ENCODE data around the gene PGRMC2. TPM values are rescaled to one million over a fixed set of nuclear protein-coding genes. Genes with fewer than 3 reads are reported as not detected.
"Not testable (repeated sequence)": the region's sequence is repeated elsewhere in the genome, so short reads cannot be mapped to it uniquely, and the experiment has no call there.

The PGRMC2 gene
- total RNA-seq, 4 donors from 2014 or later = 8.3 to 26.7 (median 13.0) TPM

DNA sequence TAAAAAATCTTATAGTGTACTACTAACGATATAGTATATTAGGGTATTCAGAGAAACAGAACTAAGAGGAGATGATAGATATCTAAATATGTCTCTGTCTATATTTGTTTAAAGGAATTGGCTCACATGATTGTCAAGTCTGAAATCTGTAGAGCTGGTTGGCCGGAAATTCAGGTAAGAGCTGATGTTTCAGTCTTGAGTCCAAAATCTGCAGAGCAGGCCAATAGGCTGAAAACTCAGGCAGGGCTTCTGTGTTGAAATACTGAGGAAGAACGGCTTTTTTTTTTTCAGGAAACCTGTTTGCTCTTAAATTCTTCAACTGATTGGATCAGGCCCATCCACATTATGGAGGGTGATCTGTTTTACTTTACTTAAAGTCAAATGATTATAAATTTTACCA, 31.7 kb downstream of the PGRMC2 start:
- in situ Hi-C loops (cut with MboI; ENCODE audit: low sequenced_read_pairs in 4 of 4) (no loop called here), intact Hi-C loops (cut with DNase I; ENCODE audit: low total_unique reads) (no loop called here)
- H3K27ac ChIP-seq = no peak overlapping the region

DNA sequence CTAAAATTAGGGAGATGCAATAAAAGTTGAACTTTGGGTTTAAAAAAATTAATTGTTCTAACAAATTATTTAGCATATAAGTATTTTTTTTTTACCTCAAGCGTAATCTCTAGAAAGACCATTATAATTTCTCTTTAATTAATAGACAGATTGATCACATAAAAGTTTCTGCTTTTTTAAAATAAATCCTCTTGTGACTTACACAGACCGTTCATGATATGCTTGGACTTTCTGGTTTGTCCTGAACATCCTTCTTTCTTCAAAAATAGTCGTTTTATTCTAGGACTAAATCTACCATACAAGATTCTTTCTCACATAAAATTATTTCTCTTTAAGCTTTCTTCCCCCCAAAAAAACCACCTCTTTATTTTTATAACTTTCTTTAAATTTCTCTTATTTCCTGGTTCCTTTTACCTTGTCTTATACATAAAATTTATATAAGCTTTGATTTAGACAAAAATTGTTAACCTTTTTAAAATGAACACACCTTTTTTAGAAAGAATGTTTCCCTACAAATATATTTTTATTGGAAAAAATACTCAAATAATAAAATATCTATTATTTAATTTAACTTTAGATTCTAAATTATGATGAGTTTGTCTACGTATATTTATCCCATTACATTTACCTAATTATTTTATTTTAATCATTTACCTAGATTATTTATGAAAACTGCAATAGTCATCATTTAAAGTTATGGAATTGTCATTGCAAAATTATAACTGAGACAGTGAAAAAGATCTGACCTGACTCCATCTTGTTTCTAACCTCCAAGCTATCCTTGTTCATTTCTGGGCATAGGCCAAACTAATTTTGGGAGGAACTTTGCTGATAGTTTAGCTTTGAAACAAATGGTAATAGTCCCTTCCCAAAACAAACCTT, 37.6 kb downstream of the PGRMC2 start:
- TF ChIP-seq POLR2A (IDR thresholded peaks at IDR 0.05) = no peak
- TF ChIP-seq, protein P1, sequence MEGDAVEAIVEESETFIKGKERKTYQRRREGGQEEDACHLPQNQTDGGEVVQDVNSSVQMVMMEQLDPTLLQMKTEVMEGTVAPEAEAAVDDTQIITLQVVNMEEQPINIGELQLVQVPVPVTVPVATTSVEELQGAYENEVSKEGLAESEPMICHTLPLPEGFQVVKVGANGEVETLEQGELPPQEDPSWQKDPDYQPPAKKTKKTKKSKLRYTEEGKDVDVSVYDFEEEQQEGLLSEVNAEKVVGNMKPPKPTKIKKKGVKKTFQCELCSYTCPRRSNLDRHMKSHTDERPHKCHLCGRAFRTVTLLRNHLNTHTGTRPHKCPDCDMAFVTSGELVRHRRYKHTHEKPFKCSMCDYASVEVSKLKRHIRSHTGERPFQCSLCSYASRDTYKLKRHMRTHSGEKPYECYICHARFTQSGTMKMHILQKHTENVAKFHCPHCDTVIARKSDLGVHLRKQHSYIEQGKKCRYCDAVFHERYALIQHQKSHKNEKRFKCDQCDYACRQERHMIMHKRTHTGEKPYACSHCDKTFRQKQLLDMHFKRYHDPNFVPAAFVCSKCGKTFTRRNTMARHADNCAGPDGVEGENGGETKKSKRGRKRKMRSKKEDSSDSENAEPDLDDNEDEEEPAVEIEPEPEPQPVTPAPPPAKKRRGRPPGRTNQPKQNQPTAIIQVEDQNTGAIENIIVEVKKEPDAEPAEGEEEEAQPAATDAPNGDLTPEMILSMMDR (IDR thresholded peaks at IDR 0.05 in 4 of 5, conservative IDR thresholded peaks at IDR 0.05 in 1 of 5) = no peak
- H3K27me3 ChIP-seq = no peaks in the 10 kb centered on the region
- no peaks in the 10 kb centered on the region for H3K4me1 ChIP-seq
- DNase-seq (no peak), ATAC-seq (no peak)
- no peaks in the 10 kb centered on the region for H3K36me3 ChIP-seq
- H3K27ac ChIP-seq = no peak overlapping the region
- H3K9me3 ChIP-seq = no peaks in the 10 kb centered on the region
- H3K4me3 ChIP-seq = no peak overlapping the region
- in situ Hi-C loops (cut with MboI; ENCODE audit: low sequenced_read_pairs in 4 of 4) = no loop called here
- intact Hi-C loops (cut with DNase I; ENCODE audit: low total_unique reads) = no loop called here

More for the DNA sequence above, 31.7 kb downstream of the PGRMC2 start:
- no peak for ATAC-seq
- Histone ChIP-seq H3K4me3 (no peak overlapping the region), H3K4me1 (no peaks in the 10 kb centered on the region), H3K27me3 (no peaks in the 10 kb centered on the region), H3K9me3 (no peaks in the 10 kb centered on the region), H3K36me3 (no peaks in the 10 kb centered on the region)
- DNase-seq = no peak
- TF ChIP-seq POLR2A (IDR thresholded peaks at IDR 0.05) = no peak
- TF ChIP-seq, protein P1 (IDR thresholded peaks at IDR 0.05 in 4 of 5, conservative IDR thresholded peaks at IDR 0.05 in 1 of 5) = no peak

DNA sequence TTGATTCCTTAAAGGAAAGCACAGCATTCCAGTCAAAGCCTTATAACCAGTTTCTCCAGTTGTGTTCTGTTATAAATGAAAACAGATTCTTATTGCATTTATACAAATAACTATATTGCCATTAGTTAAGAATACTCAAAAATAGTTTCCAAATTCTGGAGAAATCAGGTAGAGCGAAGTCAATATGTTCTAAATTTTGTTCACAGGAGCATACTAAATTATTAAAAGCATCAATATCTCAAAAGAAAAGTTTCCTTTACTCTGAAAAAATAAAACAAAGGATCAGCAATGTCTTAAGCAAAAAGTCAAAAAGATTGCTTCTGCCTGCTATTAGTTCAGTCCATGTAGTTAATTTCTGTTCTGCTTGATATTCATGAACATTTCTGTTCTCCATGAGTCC, 39.7 kb downstream of the PGRMC2 start:
- DNase-seq = no peak
- H3K4me3 ChIP-seq = no peak overlapping the region
- no peaks in the 10 kb centered on the region for H3K36me3 ChIP-seq
- intact Hi-C loops (cut with DNase I; ENCODE audit: low total_unique reads) (no loop called here), in situ Hi-C loops (cut with MboI; ENCODE audit: low sequenced_read_pairs in 4 of 4) (no loop called here)
- ATAC-seq = no peak
- no peaks in the 10 kb centered on the region for H3K9me3 ChIP-seq
- no peaks in the 10 kb centered on the region for H3K27me3 ChIP-seq
- H3K27ac ChIP-seq = no peak overlapping the region
- no peaks in the 10 kb centered on the region for H3K4me1 ChIP-seq
- TF ChIP-seq POLR2A (IDR thresholded peaks at IDR 0.05) = no peak
- TF ChIP-seq, protein P1 (IDR thresholded peaks at IDR 0.05 in 4 of 5, conservative IDR thresholded peaks at IDR 0.05 in 1 of 5) = no peak

DNA sequence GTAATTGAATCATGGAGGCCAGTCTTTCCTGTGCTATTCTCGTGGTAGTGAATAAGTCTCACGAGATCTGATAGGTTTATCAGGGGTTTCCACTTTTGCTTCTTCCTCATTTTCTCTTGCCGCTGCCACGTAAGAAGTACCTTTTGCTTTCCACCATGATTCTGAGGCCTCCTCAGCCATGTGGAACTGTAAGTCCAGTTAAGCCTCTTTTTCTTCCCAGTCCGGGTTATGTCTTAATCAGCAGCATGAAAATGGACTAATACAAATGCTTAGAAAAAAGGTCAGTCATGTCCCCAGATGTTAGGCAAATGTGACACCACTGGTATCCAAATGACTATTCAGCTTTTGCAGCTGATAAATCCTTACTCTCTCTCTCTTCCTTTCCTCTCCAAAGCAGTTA, 42.2 kb downstream of the PGRMC2 start:
- ATAC-seq; in situ Hi-C loops (cut with MboI; ENCODE audit: low sequenced_read_pairs in 4 of 4); H3K27ac ChIP-seq; intact Hi-C loops (cut with DNase I; ENCODE audit: low total_unique reads); H3K4me1 ChIP-seq; H3K36me3 ChIP-seq; H3K27me3 ChIP-seq; H3K4me3 ChIP-seq; H3K9me3 ChIP-seq; DNase-seq: not testable (repeated sequence)

DNA sequence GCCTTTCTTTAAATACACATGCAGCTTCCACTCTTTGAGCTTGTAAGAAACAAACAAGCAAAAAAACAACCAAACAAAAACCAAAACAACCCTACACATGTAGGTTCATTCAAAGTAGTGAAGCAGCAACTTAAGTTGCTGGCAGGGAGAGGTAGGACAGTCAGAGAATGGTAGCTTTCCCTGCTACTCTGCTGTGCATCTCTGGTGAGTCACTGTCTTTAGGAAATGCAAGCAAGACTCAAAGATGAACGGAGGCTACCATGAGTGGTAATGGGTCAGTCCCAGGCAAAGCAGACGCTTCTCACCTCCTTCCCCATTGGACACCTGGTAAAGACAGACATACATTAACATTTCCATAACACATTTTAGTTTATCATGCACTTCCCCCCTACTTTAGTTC, 43.2 kb downstream of the PGRMC2 start:
- Histone ChIP-seq H3K36me3 (no peaks in the 10 kb centered on the region), H3K9me3 (no peaks in the 10 kb centered on the region), H3K27ac (no peak overlapping the region), H3K4me3 (no peak overlapping the region), H3K27me3 (no peaks in the 10 kb centered on the region), H3K4me1 (no peaks in the 10 kb centered on the region)
- no peak for ATAC-seq
- in situ Hi-C loops (cut with MboI; ENCODE audit: low sequenced_read_pairs in 4 of 4) = no loop called here
- DNase-seq = no peak
- TF ChIP-seq POLR2A (IDR thresholded peaks at IDR 0.05) = no peak
- TF ChIP-seq, protein P1 (IDR thresholded peaks at IDR 0.05 in 4 of 5, conservative IDR thresholded peaks at IDR 0.05 in 1 of 5) = no peak
- intact Hi-C loops (cut with DNase I; ENCODE audit: low total_unique reads) = no loop called here

Measured in gastrocnemius medialis (tissue), 4 donors.